Esophagus squamous epithelium (tissue), 4 donors: ENCODE data around the gene SLC52A3.

Source experiments
- CTCF ChIP-seq, 6 experiments: fragments of 450-650 bp in 4 of 6; fragments of 200-600 bp in 2 of 6; sonication (generic) in 2 of 6; IDR thresholded peaks; one replicate each; pipeline ENCODE4 v1.5.1; 2016 to 2019; ENCODE audit warnings: antibody characterized with exemption in 6 of 6, mild to moderate bottlenecking in 4 of 6, moderate library complexity in 4 of 6
- POLR2A ChIP-seq, 4 donors: fragments of 450-650 bp; IDR thresholded peaks; one replicate each; pipeline ENCODE4 v1.6.1; 2017; ENCODE audit warnings: antibody characterized with exemption in 4 of 4, mild to moderate bottlenecking in 4 of 4, moderate library complexity in 3 of 4

- TF ChIP-seq CTCF (IDR thresholded peaks at IDR 0.05) (no peak), POLR2A (IDR thresholded peaks at IDR 0.05) (no peak)
Observed at GRCh38 chr20:775679-776135, 7.4 kb upstream of the SLC52A3 start.
